HFFc6 (cell line): ENCODE results near the gene PADI4. TPM values are rescaled to one million over a fixed set of nuclear protein-coding genes. Genes with fewer than 3 reads are reported as not detected.
"Not testable (repeated sequence)": the region's sequence is repeated elsewhere in the genome, so short reads cannot be mapped to it uniquely, and the experiment has no call there.

Experiments used
- DNase-seq: peaks from one replicate; pipeline ENCODE4 v3.0.0-alpha.2; 2018
- H3K27ac Mint-ChIP-seq: 2 replicates; pipeline ENCODE4 v1.8.0; 2020; ENCODE audit warnings: mild to moderate bottlenecking, mixed read lengths
- H3K27me3 Mint-ChIP-seq: 2 replicates; pipeline ENCODE4 v1.8.0; 2021; ENCODE audit warnings: mild to moderate bottlenecking, moderate library complexity, mixed read lengths; ENCODE audit not compliant: insufficient read depth
- H3K36me3 Mint-ChIP-seq: 2 replicates; pipeline ENCODE4 v1.8.0; 2021; ENCODE audit warnings: low read depth, mixed read lengths
- H3K4me1 Mint-ChIP-seq: 2 replicates; pipeline ENCODE4 v1.8.0; 2020; ENCODE audit warnings: low read depth, mixed read lengths
- H3K4me3 Mint-ChIP-seq: 2 replicates; pipeline ENCODE4 v1.8.0; 2020; ENCODE audit warnings: mild to moderate bottlenecking, moderate library complexity, mixed read lengths
- H3K9me3 Mint-ChIP-seq: 2 replicates; pipeline ENCODE4 v1.8.0; 2020; ENCODE audit warnings: mild to moderate bottlenecking, mixed read lengths
- CTCF ChIP-seq: fragments of 200-600 bp; sonication (generic); IDR thresholded peaks from 2 replicates; pipeline ENCODE4 v1.5.0; 2021; ENCODE audit warnings: antibody characterized with exemption, mild to moderate bottlenecking
- total RNA-seq, 6 experiments: library from RNA; stranded (reverse); fragmentation: NEBNext Ultra II Directional; extraction: Animal tissue kit (Norgen Biotek cat#: 25700); gene quantifications; 2 replicates in 1 of 6; 3 replicates in 5 of 6; pipeline ENCODE4 v1.2.3, GENCODE V29; 2021

The PADI4 gene
- total RNA-seq, 6 experiments from 2014 or later: not detected

- peak; percentile 97 for TF ChIP-seq CTCF
- peak; percentile 55 for DNase-seq
- H3K4me1 Mint-ChIP-seq: no peaks in the 10 kb centered on the region
- no peaks in the 10 kb centered on the region for H3K9me3 Mint-ChIP-seq
- peaks cover 6% of the 10 kb centered on the region; the same call in 1 of the 2 replicates for H3K36me3 Mint-ChIP-seq
- H3K27me3 Mint-ChIP-seq: peaks cover 43% of the 10 kb centered on the region
- no peak overlapping the region for H3K27ac Mint-ChIP-seq
- H3K4me3 Mint-ChIP-seq: no peak overlapping the region
Measured at GRCh38 chr1:17335821-17336710, 28.1 kb downstream of the PADI4 start.

GRCh38 chr1:17338706-17339493 is 30.9 kb downstream of the PADI4 start:
- no peak for DNase-seq
- H3K27ac Mint-ChIP-seq: no peak overlapping the region
- H3K9me3 Mint-ChIP-seq: peaks cover 5% of the 10 kb centered on the region; the same call in 1 of the 2 replicates
- TF ChIP-seq CTCF: peak; percentile 26; the same call in 1 of the 2 replicates
- H3K4me1 Mint-ChIP-seq: no peaks in the 10 kb centered on the region
- H3K4me3 Mint-ChIP-seq: no peak overlapping the region
- H3K36me3 Mint-ChIP-seq: peaks cover 3% of the 10 kb centered on the region; the same call in 1 of the 2 replicates
- peaks cover 21% of the 10 kb centered on the region for H3K27me3 Mint-ChIP-seq

- DNase-seq: no peak
- Mint-ChIP-seq H3K27me3 (peaks cover 21% of the 10 kb centered on the region), H3K27ac (no peak overlapping the region), H3K4me3 (no peak overlapping the region), H3K36me3 (peaks cover 6% of the 10 kb centered on the region; the same call in 1 of the 2 replicates), H3K9me3 (peaks cover 6% of the 10 kb centered on the region; the same call in 1 of the 2 replicates), H3K4me1 (no peaks in the 10 kb centered on the region)
- no peak for TF ChIP-seq CTCF
Measured at GRCh38 chr1:17339521-17339920, 31.5 kb downstream of the PADI4 start.

- no peak for DNase-seq
- H3K27ac Mint-ChIP-seq: no peak overlapping the region
- peaks cover 6% of the 10 kb centered on the region; the same call in 1 of the 2 replicates for H3K9me3 Mint-ChIP-seq
- H3K4me3 Mint-ChIP-seq: no peak overlapping the region
- peaks cover 6% of the 10 kb centered on the region; the same call in 1 of the 2 replicates for H3K36me3 Mint-ChIP-seq
- TF ChIP-seq CTCF: no peak
- H3K4me1 Mint-ChIP-seq: no peaks in the 10 kb centered on the region
- peaks cover 19% of the 10 kb centered on the region for H3K27me3 Mint-ChIP-seq
Measured at GRCh38 chr1:17340358-17340757, 32.4 kb downstream of the PADI4 start.

- H3K27ac Mint-ChIP-seq: no peak overlapping the region
- DNase-seq: no peak
- peaks cover 6% of the 10 kb centered on the region; the same call in 1 of the 2 replicates for H3K36me3 Mint-ChIP-seq
- TF ChIP-seq CTCF: no peak
- H3K9me3 Mint-ChIP-seq: peaks cover 6% of the 10 kb centered on the region; the same call in 1 of the 2 replicates
- no peaks in the 10 kb centered on the region for H3K4me1 Mint-ChIP-seq
- H3K27me3 Mint-ChIP-seq: peaks cover 21% of the 10 kb centered on the region
- H3K4me3 Mint-ChIP-seq: no peak overlapping the region
Measured at GRCh38 chr1:17342014-17342441, 34.0 kb downstream of the PADI4 start.

GRCh38 chr1:17345506-17345905 is 37.5 kb downstream of the PADI4 start:
- H3K4me3 Mint-ChIP-seq, H3K27ac Mint-ChIP-seq, DNase-seq, H3K4me1 Mint-ChIP-seq, H3K9me3 Mint-ChIP-seq, H3K36me3 Mint-ChIP-seq, H3K27me3 Mint-ChIP-seq: not testable (repeated sequence)
